DMS79 treated with DMSO at 0.1 percent for 48 hours (cell line): ENCODE data around the gene ELAVL3.
A peak's percentile ranks its signal among the peaks of the same experiment; 100 is the strongest.
"Not testable (repeated sequence)": the region's sequence is repeated elsewhere in the genome, so short reads cannot be mapped to it uniquely, and the experiment has no call there.

Experiments used
- DNase-seq: peaks from one replicate; lab custom pipeline; 2025; lab: John Stamatoyannopoulos, UW

ELAVL3 gene

GRCh38 chr19:11435833-11436313 lies 45.0 kb downstream of the ELAVL3 start:
- no peak for DNase-seq

GRCh38 chr19:11435057-11435832 lies 45.6 kb downstream of the ELAVL3 start, which contains the start of the genes ODAD3 and PRKCSH:
Gene ODAD3, minus strand, starts transcription at chr19:11435121. Its CDS starts 105 bp downstream, at chr19:11435016.
Gene PRKCSH, plus strand, starts transcription at chr19:11435635. Its CDS starts 483 bp downstream, at chr19:11436118.
- DNase-seq: peak; percentile 100

GRCh38 chr19:11434703-11435056 lies 46.2 kb downstream of the ELAVL3 start:
- DNase-seq: peak; percentile 57

- DNase-seq: not testable (repeated sequence)
These were observed 47.3 kb downstream of the ELAVL3 start for GRCh38 chr19:11433526-11433925.

GRCh38 chr19:11426656-11427055 lies 54.2 kb downstream of the ELAVL3 start:
- DNase-seq: no peak

GRCh38 chr19:11425719-11426457 lies 55.0 kb downstream of the ELAVL3 start:
- no peak for DNase-seq

- no peak for DNase-seq
These were observed 57.1 kb downstream of the ELAVL3 start for GRCh38 chr19:11423791-11424181.

GRCh38 chr19:11423164-11423790 lies 57.6 kb downstream of the ELAVL3 start:
- DNase-seq: no peak

GRCh38 chr19:11422163-11423065 lies 58.4 kb downstream of the ELAVL3 start:
- peak; percentile 34 for DNase-seq

- DNase-seq: no peak
These were observed 59.3 kb downstream of the ELAVL3 start for GRCh38 chr19:11421371-11422098.

- DNase-seq: no peak
These were observed 60.1 kb downstream of the ELAVL3 start for GRCh38 chr19:11420429-11421370.

- DNase-seq: peak; percentile 92
These were observed 62.0 kb downstream of the ELAVL3 start, which contains the start of gene RGL3 for GRCh38 chr19:11418549-11419506. Gene RGL3, minus strand, starts transcription at chr19:11419314. Its CDS starts 36 bp downstream, at chr19:11419278.

- DNase-seq: no peak
These were observed 62.7 kb downstream of the ELAVL3 start for GRCh38 chr19:11418094-11418548.

GRCh38 chr19:11416346-11417052 lies 64.3 kb downstream of the ELAVL3 start:
- DNase-seq: no peak

GRCh38 chr19:11414544-11414943 lies 66.3 kb downstream of the ELAVL3 start:
- no peak for DNase-seq

GRCh38 chr19:11410682-11411081 lies 70.2 kb downstream of the ELAVL3 start:
- no peak for DNase-seq

GRCh38 chr19:11408591-11408990 lies 72.3 kb downstream of the ELAVL3 start:
- no peak for DNase-seq
